OCI-LY1 (cell line): ENCODE measurements around the gene TNFRSF14.

Experiments used
- EZH2 ChIP-seq: fragments of 200-600 bp; sonication (generic), shearing (Covaris generic); IDR thresholded peaks from 2 replicates; pipeline ENCODE4 v1.8.0; 2017; ENCODE audit warnings: borderline replicate concordance, mixed run types, mild to moderate bottlenecking, antibody characterized with exemption, low read length, moderate library complexity, mixed read lengths
- TF ChIP-seq, protein P1 (sequence below): fragments of 200-600 bp; sonication (generic), shearing (Covaris generic); IDR thresholded peaks from 2 replicates; pipeline ENCODE4 v1.5.1; 2017; ENCODE audit warnings: mild to moderate bottlenecking, antibody characterized with exemption, low read length, moderate library complexity, mixed read lengths

DNA sequence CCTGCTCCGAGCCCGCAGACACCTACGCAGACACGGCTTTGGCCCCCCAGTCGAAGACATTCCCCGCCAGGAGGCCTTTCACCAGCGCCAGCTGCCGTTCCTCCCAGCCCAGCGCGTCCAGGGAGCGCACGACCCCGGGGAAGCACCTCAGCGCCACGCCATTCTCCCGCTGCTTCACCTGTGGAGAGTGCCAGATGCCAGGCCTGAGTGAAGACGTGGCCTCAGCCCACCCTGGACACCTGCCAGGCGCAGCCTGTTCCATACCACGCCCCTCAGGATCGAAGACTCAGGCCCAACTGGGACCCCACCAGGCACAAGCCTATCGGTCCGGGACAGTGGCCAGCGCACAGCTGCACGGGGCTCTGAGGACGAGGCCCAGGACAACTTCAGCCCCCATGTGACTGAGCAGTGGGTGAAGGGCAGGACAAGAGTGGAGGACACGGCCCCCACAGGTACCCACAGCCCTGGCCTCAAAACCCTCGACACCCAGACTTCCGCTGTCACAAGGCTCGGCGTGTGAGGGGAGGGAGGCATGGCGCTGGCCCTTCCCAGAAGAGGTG, 43.2 kb upstream of the TNFRSF14 start:
- TF ChIP-seq, protein P1, sequence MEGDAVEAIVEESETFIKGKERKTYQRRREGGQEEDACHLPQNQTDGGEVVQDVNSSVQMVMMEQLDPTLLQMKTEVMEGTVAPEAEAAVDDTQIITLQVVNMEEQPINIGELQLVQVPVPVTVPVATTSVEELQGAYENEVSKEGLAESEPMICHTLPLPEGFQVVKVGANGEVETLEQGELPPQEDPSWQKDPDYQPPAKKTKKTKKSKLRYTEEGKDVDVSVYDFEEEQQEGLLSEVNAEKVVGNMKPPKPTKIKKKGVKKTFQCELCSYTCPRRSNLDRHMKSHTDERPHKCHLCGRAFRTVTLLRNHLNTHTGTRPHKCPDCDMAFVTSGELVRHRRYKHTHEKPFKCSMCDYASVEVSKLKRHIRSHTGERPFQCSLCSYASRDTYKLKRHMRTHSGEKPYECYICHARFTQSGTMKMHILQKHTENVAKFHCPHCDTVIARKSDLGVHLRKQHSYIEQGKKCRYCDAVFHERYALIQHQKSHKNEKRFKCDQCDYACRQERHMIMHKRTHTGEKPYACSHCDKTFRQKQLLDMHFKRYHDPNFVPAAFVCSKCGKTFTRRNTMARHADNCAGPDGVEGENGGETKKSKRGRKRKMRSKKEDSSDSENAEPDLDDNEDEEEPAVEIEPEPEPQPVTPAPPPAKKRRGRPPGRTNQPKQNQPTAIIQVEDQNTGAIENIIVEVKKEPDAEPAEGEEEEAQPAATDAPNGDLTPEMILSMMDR, result no peak
- TF ChIP-seq EZH2, result no peak
